Transverse colon (tissue), 4 donors: ENCODE data around the gene SLC30A7. TPM values are rescaled to one million over a fixed set of nuclear protein-coding genes. Genes with fewer than 3 reads are reported as not detected.

Source experiments
- DNase-seq: peaks from one replicate; pipeline ENCODE4 v3.0.0-alpha.2; 2019
- H3K27ac ChIP-seq, 4 donors: fragments of 200-600 bp; sonication (generic); 2 replicates each; pipeline ENCODE4 v1.5.1; 2016 to 2018; ENCODE audit warnings: inconsistent platforms in 4 of 4
- H3K27me3 ChIP-seq: fragments of 200-600 bp; sonication (generic); 2 replicates; pipeline ENCODE4 v1.5.1; 2017; ENCODE audit warnings: inconsistent platforms
- H3K36me3 ChIP-seq, 4 donors: fragments of 200-600 bp; sonication (generic); 2 replicates each; pipeline ENCODE4 v1.5.1; 2017 to 2019; ENCODE audit warnings: inconsistent platforms in 4 of 4
- H3K4me1 ChIP-seq, 4 donors: fragments of 200-600 bp; sonication (generic); 2 replicates each; pipeline ENCODE4 v1.5.1; 2017 to 2020; ENCODE audit warnings: inconsistent platforms in 4 of 4
- H3K4me3 ChIP-seq, 4 donors: fragments of 200-600 bp; sonication (generic); 1 replicate in 1 of 4; 2 replicates in 3 of 4; pipeline versions ENCODE4 v1.5.1 to v1.6.1; 2017 to 2019; ENCODE audit warnings: inconsistent platforms in 4 of 4
- H3K9me3 ChIP-seq, 2 donors: fragments of 200-600 bp; sonication (generic); 2 replicates each; pipeline ENCODE4 v1.5.1; 2017 to 2019; ENCODE audit warnings: inconsistent platforms in 2 of 2
- CTCF ChIP-seq, 5 experiments: fragments of 200-600 bp in 3 of 5; fragments of 450-650 bp in 2 of 5; sonication (generic) in 3 of 5; IDR thresholded peaks; 1 replicate in 2 of 5; 2 replicates in 3 of 5; pipeline ENCODE4 v1.5.1; 2016 to 2017; ENCODE audit warnings: antibody characterized with exemption in 5 of 5, inconsistent platforms in 3 of 5, mild to moderate bottlenecking in 2 of 5, moderate library complexity in 1 of 5
- EP300 ChIP-seq: sonication (generic); formaldehyde crosslinking; IDR thresholded peaks from one replicate; pipeline ENCODE4 v1.6.1; 2017; ENCODE audit warnings: antibody characterized with exemption, low read depth
- POLR2A ChIP-seq: fragments of 450-650 bp; IDR thresholded peaks from one replicate; pipeline ENCODE4 v1.6.1; 2016; ENCODE audit warnings: antibody characterized with exemption, mild to moderate bottlenecking, moderate library complexity
- POLR2AphosphoS5 ChIP-seq, 3 donors: sonication (generic); formaldehyde crosslinking; IDR thresholded peaks; one replicate each; pipeline ENCODE4 v1.6.1; 2016; ENCODE audit warnings: antibody characterized with exemption in 3 of 3
- WGBS, 2 donors: methylation state at CpG; one replicate each; pipeline ENCODE4 v1.1.5; 2018; ENCODE audit warnings: low coverage in 1 of 2; 5-methylcytosine and 5-hydroxymethylcytosine counted together
- in situ Hi-C, 4 donors: fragments of 200-750 bp; cut with MboI; loops; one replicate each; pipeline versions ENCODE4 v1.15.0 to v1.15.1; 2017; ENCODE audit warnings: low sequenced_read_pairs in 3 of 4, low pct_ligation_motif_present in 1 of 4, low pct_unique_long_range_greater_than_20kb in 1 of 4
- intact Hi-C: fragments of 100-400 bp; cut with DNase I; formaldehyde crosslinking; loops from one replicate; pipeline ENCODE4 v1.15.1; 2023; ENCODE audit warnings: low total_unique reads
- total RNA-seq, 4 donors: library from RNA; depleted of rRNA; stranded (reverse); fragments of >200 nt; gene quantifications; one replicate each; pipeline ENCODE4 v1.1.0, GENCODE V29; 2016

The SLC30A7 gene
- total RNA-seq, 4 donors from 2014 or later = 10.1 to 22.7 (median 17.5) TPM

GRCh38 chr1:100875228-100875627, 20.7 kb upstream of the SLC30A7 start:
- Histone ChIP-seq H3K27ac (no peak overlapping the region), H3K36me3 (no peaks in the 10 kb centered on the region), H3K4me1 (no peaks in the 10 kb centered on the region), H3K9me3 (no peaks in the 10 kb centered on the region), H3K4me3 (no peak overlapping the region), H3K27me3 (no peaks in the 10 kb centered on the region)
- intact Hi-C loops (no loop called here), in situ Hi-C loops (loop anchor here in 2 of 4 donors (10.0 to 25.0 kb wide), 2 partner anchors 413 to 420 kb away; no protein-coding TSS in a partner anchor)
- DNase-seq = no peak
- no peak for TF ChIP-seq CTCF (IDR thresholded peaks at IDR 0.05)
- no peak for TF ChIP-seq POLR2A
- no peak for TF ChIP-seq POLR2AphosphoS5 (IDR thresholded peaks at IDR 0.05)
- TF ChIP-seq EP300 = no peak
- 72 to 74% methylated on average over 3 of the region's 3 CpGs for WGBS, 2 donors

- Histone ChIP-seq H3K27ac (no peak overlapping the region), H3K27me3 (no peaks in the 10 kb centered on the region), H3K4me1 (no peaks in the 10 kb centered on the region), H3K9me3 (no peaks in the 10 kb centered on the region), H3K4me3 (no peak overlapping the region), H3K36me3 (no peaks in the 10 kb centered on the region)
- no peak for TF ChIP-seq EP300
- no peak for DNase-seq
- in situ Hi-C loops = loop anchor here in 2 of 4 donors (10.0 to 25.0 kb wide), 2 partner anchors 414 to 421 kb away; no protein-coding TSS in a partner anchor
- intact Hi-C loops = no loop called here
These were observed 19.6 kb upstream of the SLC30A7 start for GRCh38 chr1:100876291-100876690.

GRCh38 chr1:100879422-100879821, 16.5 kb upstream of the SLC30A7 start:
- H3K9me3 ChIP-seq = no peaks in the 10 kb centered on the region
- in situ Hi-C loops (loop anchor here in 2 of 4 donors (10.0 to 25.0 kb wide), 2 partner anchors 417 to 425 kb away; no protein-coding TSS in a partner anchor), intact Hi-C loops (no loop called here)
- no peaks in the 10 kb centered on the region for H3K4me1 ChIP-seq
- no peak overlapping the region for H3K27ac ChIP-seq
- DNase-seq = no peak
- no peaks in the 10 kb centered on the region for H3K27me3 ChIP-seq
- no peak overlapping the region for H3K4me3 ChIP-seq
- no peak for TF ChIP-seq EP300
- TF ChIP-seq POLR2A = no peak
- no peak for TF ChIP-seq POLR2AphosphoS5 (IDR thresholded peaks at IDR 0.05)
- no peak for TF ChIP-seq CTCF (IDR thresholded peaks at IDR 0.05)
- no peaks in the 10 kb centered on the region for H3K36me3 ChIP-seq

- no peaks in the 10 kb centered on the region for H3K27me3 ChIP-seq
- 92 to 96% methylated on average over 3 of the region's 3 CpGs for WGBS, 2 donors
- H3K36me3 ChIP-seq = no peaks in the 10 kb centered on the region
- in situ Hi-C loops (loop anchor here in 1 of 4 donors (25.0 kb wide), 1 partner anchor 419 kb away; no protein-coding TSS in a partner anchor), intact Hi-C loops (no loop called here)
- TF ChIP-seq POLR2A (no peak), POLR2AphosphoS5 (IDR thresholded peaks at IDR 0.05) (no peak), CTCF (IDR thresholded peaks at IDR 0.05) (no peak), EP300 (no peak)
- H3K27ac ChIP-seq = no peak overlapping the region
- H3K9me3 ChIP-seq = no peaks in the 10 kb centered on the region
- H3K4me3 ChIP-seq = no peak overlapping the region
- no peak for DNase-seq
- H3K4me1 ChIP-seq = no peaks in the 10 kb centered on the region
These were observed 14.2 kb upstream of the SLC30A7 start for GRCh38 chr1:100881687-100882086.

- Histone ChIP-seq H3K36me3 (no peaks in the 10 kb centered on the region), H3K4me1 (no peaks in the 10 kb centered on the region), H3K27ac (no peak overlapping the region), H3K4me3 (no peak overlapping the region), H3K27me3 (no peaks in the 10 kb centered on the region), H3K9me3 (no peaks in the 10 kb centered on the region)
- no peak for DNase-seq
- TF ChIP-seq EP300 (no peak), CTCF (IDR thresholded peaks at IDR 0.05) (no peak), POLR2A (no peak), POLR2AphosphoS5 (IDR thresholded peaks at IDR 0.05) (no peak)
- in situ Hi-C loops (loop anchor here in 1 of 4 donors (25.0 kb wide), 1 partner anchor 420 kb away; no protein-coding TSS in a partner anchor), intact Hi-C loops (no loop called here)
- WGBS, 2 donors = 70 to 78% methylated on average over 2 of the region's 2 CpGs
These were observed 13.2 kb upstream of the SLC30A7 start for GRCh38 chr1:100882698-100883097.
